H1 (cell line): Measurements from ENCODE around the gene TUT4. TPM values are rescaled to one million over a fixed set of nuclear protein-coding genes. Genes with fewer than 3 reads are reported as not detected.

Experiments
- BRCA1 ChIP-seq: IDR thresholded peaks from 2 replicates; pipeline ENCODE4 v1.6.1; 2012; ENCODE audit warnings: low read depth, low read length, improper control_type of control experiment
- CBX5 ChIP-seq: fragments of 300-800, 300-1000 bp; sonication (generic); IDR thresholded peaks from 2 replicates; pipeline ENCODE4 v1.7.1; 2016; ENCODE audit warnings: antibody characterized with exemption, low read length, low read depth
- CHD1 ChIP-seq: IDR thresholded peaks from 2 replicates; pipeline ENCODE4 v1.6.1; 2012; ENCODE audit warnings: low read depth, low read length, improper control_type of control experiment
- KDM5A ChIP-seq: fragments of 200-600 bp; IDR thresholded peaks from 2 replicates; pipeline ENCODE4 v1.7.1; 2012; ENCODE audit warnings: mild to moderate bottlenecking, low read length, inconsistent platforms, mixed read lengths
- NANOG ChIP-seq: IDR thresholded peaks from 2 replicates; pipeline ENCODE4 v1.6.1; 2011; ENCODE audit warnings: low read length, low read depth, mild to moderate bottlenecking, inconsistent platforms; ENCODE audit not compliant: insufficient read depth, poor library complexity, severe bottlenecking
- NRF1 ChIP-seq: IDR thresholded peaks from 2 replicates; pipeline ENCODE4 v1.6.1; 2011; ENCODE audit warnings: mild to moderate bottlenecking, low read depth, low read length, improper control_type of control experiment
- RBBP5 ChIP-seq: IDR thresholded peaks from 2 replicates; pipeline ENCODE4 v1.7.1; 2012; ENCODE audit warnings: low read depth, mild to moderate bottlenecking, inconsistent platforms, low read length, moderate library complexity, borderline replicate concordance
- SP4 ChIP-seq: IDR thresholded peaks from 2 replicates; pipeline ENCODE4 v1.6.1; 2012; ENCODE audit warnings: low read length, inconsistent platforms
- YY1 ChIP-seq: IDR thresholded peaks from 2 replicates; pipeline ENCODE4 v1.6.1; 2011; ENCODE audit warnings: low read depth, mild to moderate bottlenecking, low read length
- ZNF274 ChIP-seq: IDR thresholded peaks from 2 replicates; pipeline ENCODE4 v1.7.0; 2012; ENCODE audit warnings: low read length, borderline replicate concordance; ENCODE audit errors: extremely low read depth
- polyA plus RNA-seq, 7 experiments: library from polyadenylated mRNA; depleted of rRNA in 3 of 7; stranded (reverse) in 5 of 7; unstranded in 2 of 7; fragments of >200 nt in 5 of 7; fragments of 200-250 nt in 2 of 7; gene quantifications; 1 replicate in 5 of 7; 2 replicates in 1 of 7; 4 replicates in 1 of 7; pipeline versions ENCODE4 v1.2.1 to v1.2.3, GENCODE V29; 2011 to 2013; ENCODE audit warnings: missing spikeins in 2 of 7, mixed read lengths in 2 of 7
- total RNA-seq: library from RNA; stranded (reverse); fragmentation: NEBNext Ultra II Directional; extraction: Animal tissue kit (Norgen Biotek cat#: 25700); gene quantifications from 2 replicates; pipeline ENCODE4 v1.2.1, GENCODE V29; 2021

Gene TUT4
- total and polyA plus RNA-seq, 2 of the 8 experiments (the other 6 are each of a cell fraction or from before 2014, with no cell fraction given): 54.5 to 63.3 TPM

GRCh38 chr1:52476943-52477342 lies 75.9 kb downstream of the TUT4 start (continued):
- TF ChIP-seq NANOG: no peak
- TF ChIP-seq KDM5A: no peak
- no peak for TF ChIP-seq SP4
- TF ChIP-seq CBX5: no peak
- TF ChIP-seq NRF1: no peak
- no peak for TF ChIP-seq RBBP5
- no peak for TF ChIP-seq BRCA1
- TF ChIP-seq CHD1: no peak
- TF ChIP-seq YY1: no peak
- no peak for TF ChIP-seq ZNF274
